HG03135 (cell line): ENCODE measurements around the gene MYBPH.

Experiments
- ATAC-seq: cut with Tn5 transposase; IDR thresholded peaks from one replicate; pipeline ENCODE4 v1.9.1; 2021; ENCODE audit warnings: mild to moderate bottlenecking, moderate library complexity; ENCODE audit not compliant: unreplicated experiment

The MYBPH gene

GRCh38 chr1:203131548-203132200 lies 44.0 kb downstream of the MYBPH start:
- no peak for ATAC-seq

GRCh38 chr1:203130358-203130985 lies 45.2 kb downstream of the MYBPH start:
- no peak for ATAC-seq

- ATAC-seq = no peak
These were observed 46.0 kb downstream of the MYBPH start for GRCh38 chr1:203129501-203130231.

GRCh38 chr1:203128716-203129500 lies 46.7 kb downstream of the MYBPH start:
- ATAC-seq = no peak

- no peak for ATAC-seq
These were observed 47.3 kb downstream of the MYBPH start for GRCh38 chr1:203128431-203128715.

GRCh38 chr1:203127666-203128430 lies 47.8 kb downstream of the MYBPH start, which contains the start of gene ADORA1:
Gene ADORA1 (plus strand): TSS chr1:203127726. CDS start chr1:203128842, 1,116 bp downstream.
- no peak for ATAC-seq

GRCh38 chr1:203126866-203127665 lies 48.6 kb downstream of the MYBPH start:
- no peak for ATAC-seq

- ATAC-seq = no peak
These were observed 49.3 kb downstream of the MYBPH start for GRCh38 chr1:203126151-203126865.

- no peak for ATAC-seq
These were observed 50.9 kb downstream of the MYBPH start for GRCh38 chr1:203124546-203125317.

- ATAC-seq = no peak
These were observed 51.6 kb downstream of the MYBPH start for GRCh38 chr1:203124011-203124410.

- no peak for ATAC-seq
These were observed 53.5 kb downstream of the MYBPH start for GRCh38 chr1:203122159-203122558.

- ATAC-seq = no peak
These were observed 54.2 kb downstream of the MYBPH start for GRCh38 chr1:203121186-203122015.

- no peak for ATAC-seq
These were observed 55.1 kb downstream of the MYBPH start for GRCh38 chr1:203120325-203121153.
